PFSK-1 (cell line): ENCODE data around the gene VEPH1.

Experiments
- FOXP2 ChIP-seq: optimal IDR thresholded peaks from 2 replicates; pipeline ENCODE3; 2011; ENCODE audit warnings: borderline replicate concordance, control low read depth, inconsistent platforms; ENCODE audit not compliant: insufficient read depth; ENCODE audit errors: extremely low read length, extremely low read depth
- POLR2AphosphoS5 ChIP-seq: IDR thresholded peaks from 2 replicates; pipeline ENCODE4 v1.6.1; 2012; ENCODE audit warnings: low read depth, mild to moderate bottlenecking, control low read depth, low read length, moderate library complexity
- REST ChIP-seq, 2 experiments: IDR thresholded peaks; 2 replicates each; pipeline versions ENCODE4 v1.6.1 to v1.8.0; 2011 to 2012; ENCODE audit warnings: low read depth in 2 of 2, low read length in 2 of 2, control low read depth in 1 of 2, inconsistent platforms in 1 of 2, mild to moderate bottlenecking in 1 of 2, moderate library complexity in 1 of 2; ENCODE audit not compliant: insufficient read depth in 1 of 2

- TF ChIP-seq REST (IDR thresholded peaks at IDR 0.05; ENCODE audit: insufficient read depth in 1 of 2, low read depth in 2 of 2, low read length in 2 of 2) (no peak), POLR2AphosphoS5 (no peak), FOXP2 (no peak)
Measured at GRCh38 chr3:157351981-157352380, 151.2 kb downstream of the VEPH1 start.
